Inflammatory macrophage (primary cell): ENCODE measurements around the gene TEN1.
"Not testable (repeated sequence)": the region's sequence is repeated elsewhere in the genome, so short reads cannot be mapped to it uniquely, and the experiment has no call there.

ENCODE experiments used
- DNase-seq, 2 donors: peaks; one replicate each; pipeline ENCODE4 v3.0.0-alpha.2; 2020 to 2022
- total RNA-seq, 18 experiments: gene quantifications; one replicate each; lab custom pipeline; 2026; ENCODE audit warnings: mixed read lengths in 6 of 18, inconsistent platforms in 2 of 18; lab: John Stamatoyannopoulos, UW

TEN1 gene, protein sequence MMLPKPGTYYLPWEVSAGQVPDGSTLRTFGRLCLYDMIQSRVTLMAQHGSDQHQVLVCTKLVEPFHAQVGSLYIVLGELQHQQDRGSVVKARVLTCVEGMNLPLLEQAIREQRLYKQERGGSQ
- total RNA-seq: 0 to 0.25 (median 0.09) reads per million in 18 experiments

- peak; percentile 95 to 96 for DNase-seq
Measured at GRCh38 chr17:75978938-75979704, at the start of gene TEN1, which contains the start of gene ACOX1. TEN1 (plus strand) TSS chr17:75979240; CDS start chr17:75986193, 6,953 bp downstream. ACOX1 (minus strand) TSS chr17:75979166; CDS start chr17:75979073, 93 bp downstream.

DNA sequence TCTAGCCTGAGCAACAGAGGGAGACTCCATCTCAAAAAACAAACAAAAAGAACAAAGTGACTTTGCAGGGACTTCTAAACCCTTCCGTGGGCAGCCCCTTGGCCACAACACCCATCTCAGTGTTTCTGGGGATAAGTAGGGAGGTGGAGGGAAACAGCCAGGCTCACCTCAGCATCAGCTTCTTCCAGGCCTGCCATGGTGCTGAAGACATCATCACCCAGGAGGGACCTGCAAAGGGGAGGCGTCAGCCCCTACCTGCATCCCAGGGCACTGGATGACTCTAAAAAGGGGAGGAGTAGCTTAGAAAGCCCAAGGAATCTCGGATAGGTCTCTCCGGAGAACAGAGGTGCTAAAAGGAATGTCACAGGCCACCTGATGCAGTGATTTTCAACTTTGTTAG, 48.0 kb upstream of the TEN1 start:
- DNase-seq: no peak

DNA sequence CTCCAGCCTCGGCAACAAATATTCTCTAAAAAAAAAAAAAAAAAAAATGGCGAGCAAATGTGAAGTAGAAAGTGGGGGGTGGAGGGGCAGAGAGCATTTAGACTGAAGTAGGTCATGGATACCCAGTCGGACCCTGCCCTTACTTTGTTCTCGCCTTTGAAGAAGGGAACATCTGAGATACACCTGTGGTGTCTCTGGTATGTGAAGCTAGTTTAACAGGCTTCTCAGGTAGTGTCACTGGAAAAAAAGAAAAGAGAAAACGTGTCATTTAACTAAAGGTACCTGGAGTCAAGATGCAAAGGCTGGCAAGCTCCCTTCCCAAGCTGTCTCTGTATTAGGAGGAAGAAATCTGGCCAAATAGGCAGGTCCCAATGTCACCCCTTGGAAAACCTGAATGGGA, 46.2 kb upstream of the TEN1 start:
- no peak for DNase-seq

GRCh38 chr17:75933808-75934207, 45.2 kb upstream of the TEN1 start:
- no peak for DNase-seq

- no peak for DNase-seq
Measured at GRCh38 chr17:75937652-75938051, 41.4 kb upstream of the TEN1 start.

- DNase-seq: peak; percentile 95 to 97
Measured at GRCh38 chr17:75940727-75941441, 38.2 kb upstream of the TEN1 start, which contains the start of gene FBF1. FBF1 (minus strand) TSS chr17:75941042; CDS start chr17:75938149, 2,893 bp downstream.

GRCh38 chr17:75941442-75941819, 37.6 kb upstream of the TEN1 start:
- no peak for DNase-seq

DNA sequence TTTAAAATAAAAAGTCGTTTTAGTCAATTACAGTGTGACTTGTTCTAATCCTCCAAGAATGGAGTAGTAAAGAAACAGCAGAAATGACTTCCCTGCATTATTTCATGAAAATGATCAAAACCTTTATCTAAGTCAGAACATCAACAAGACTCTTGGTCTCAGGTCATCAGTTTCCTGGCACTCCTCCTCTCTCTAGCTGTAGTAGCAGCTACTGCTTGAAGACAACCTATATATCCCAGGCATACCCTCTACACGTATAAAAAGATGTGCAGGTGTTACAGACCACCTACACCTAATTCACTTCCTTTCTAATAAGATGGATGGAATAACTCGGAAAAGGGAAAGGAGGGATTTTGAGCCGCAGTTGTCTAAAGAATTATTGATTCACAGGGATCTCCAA, 36.6 kb upstream of the TEN1 start:
- DNase-seq: no peak

DNA sequence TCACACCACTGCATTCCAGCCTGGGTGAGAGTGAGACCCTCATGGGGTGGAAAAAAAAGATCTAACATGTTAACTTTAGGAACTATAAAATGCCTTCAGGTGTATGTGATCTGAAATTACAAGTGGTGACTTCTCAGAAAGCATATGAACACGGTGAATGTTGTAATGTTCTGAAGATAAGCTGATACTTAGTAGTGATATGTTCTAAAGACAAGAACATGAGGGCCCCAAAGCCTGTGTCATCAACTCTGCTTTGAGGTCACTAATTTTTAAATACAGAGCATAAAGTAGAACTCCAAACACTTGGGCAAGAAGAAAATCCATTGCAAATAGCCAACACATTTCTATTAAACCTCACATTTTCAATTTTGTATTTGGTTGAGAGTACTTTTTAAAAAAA, 35.5 kb upstream of the TEN1 start:
- DNase-seq: no peak

DNA sequence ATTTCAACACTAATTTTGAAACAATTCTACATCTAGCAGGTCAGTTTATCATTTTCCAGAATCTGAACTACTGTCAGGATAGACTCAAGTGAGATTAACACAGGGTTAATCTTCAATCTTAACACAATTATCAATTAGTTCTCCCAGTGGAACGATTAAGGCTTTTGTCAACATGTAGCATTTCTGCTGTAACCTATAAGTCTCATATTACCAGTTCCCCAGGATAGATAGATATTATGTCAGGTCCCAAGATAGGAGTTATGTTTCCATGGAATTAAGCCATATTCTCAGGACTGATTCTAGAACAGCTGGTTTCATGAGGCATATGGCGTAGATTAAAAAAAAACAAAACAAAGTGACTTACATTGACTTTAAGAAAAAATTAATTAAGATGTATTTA, 33.8 kb upstream of the TEN1 start:
- no peak for DNase-seq

DNA sequence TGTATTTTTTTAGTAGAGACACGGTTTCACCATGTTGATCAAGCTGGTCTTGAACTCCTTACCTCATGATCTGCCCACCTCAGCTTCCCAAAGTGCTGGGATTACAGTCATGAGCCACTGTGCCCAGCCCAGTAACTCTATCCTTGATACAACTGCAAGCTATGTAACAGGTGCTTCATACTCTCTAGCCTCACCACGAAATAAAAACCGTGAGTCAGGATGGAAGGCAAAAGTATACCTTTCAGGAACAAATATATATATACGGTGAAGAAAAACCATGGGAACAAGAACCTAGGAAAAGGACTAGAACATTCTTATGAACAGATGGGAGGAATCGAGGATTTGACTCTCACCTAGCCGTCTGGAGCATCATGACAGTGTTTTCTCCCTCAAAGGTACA, 28.6 kb upstream of the TEN1 start:
- no peak for DNase-seq

GRCh38 chr17:75950855-75951554, 28.0 kb upstream of the TEN1 start:
- DNase-seq: no peak

GRCh38 chr17:75959051-75959838, 19.8 kb upstream of the TEN1 start:
- DNase-seq: no peak

DNA sequence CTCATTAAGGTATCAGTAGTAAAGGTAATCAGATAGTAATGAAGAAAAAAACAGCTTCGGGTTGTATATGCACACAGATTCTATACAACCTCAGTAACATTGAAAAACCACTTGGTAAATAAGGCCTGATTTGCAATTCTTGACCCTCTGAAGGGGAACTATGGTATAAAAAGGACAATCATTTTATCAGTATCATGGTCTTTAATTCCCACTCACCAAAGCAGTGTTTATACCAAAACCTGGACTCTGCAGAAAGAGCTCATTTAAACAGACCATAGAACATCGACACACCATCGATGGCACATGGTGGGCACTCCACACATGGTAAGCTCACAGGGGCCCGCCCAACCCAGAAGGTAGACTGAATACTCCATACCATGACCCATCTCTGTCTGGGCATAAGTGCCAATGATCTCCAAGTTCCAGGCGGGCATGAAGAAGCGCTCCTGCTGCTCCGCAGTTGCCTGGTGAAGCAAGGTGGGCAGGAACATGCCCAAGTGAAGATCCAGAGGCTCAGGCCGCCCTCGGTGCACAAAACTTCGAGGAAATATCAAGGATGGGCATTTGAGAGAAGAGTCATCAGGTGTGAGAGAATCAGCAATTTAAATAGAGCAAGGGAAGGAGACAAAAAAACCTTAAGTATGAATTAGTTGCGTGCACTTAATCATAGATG, 19.1 kb upstream of the TEN1 start:
- DNase-seq: no peak

- DNase-seq: no peak
Measured at GRCh38 chr17:75965468-75965867, 13.6 kb upstream of the TEN1 start.

- DNase-seq: not testable (repeated sequence)
Measured at GRCh38 chr17:75969044-75969443, 10.0 kb upstream of the TEN1 start.

GRCh38 chr17:75970011-75970523, 9.0 kb upstream of the TEN1 start:
- peak; percentile 56 to 72 for DNase-seq

DNA sequence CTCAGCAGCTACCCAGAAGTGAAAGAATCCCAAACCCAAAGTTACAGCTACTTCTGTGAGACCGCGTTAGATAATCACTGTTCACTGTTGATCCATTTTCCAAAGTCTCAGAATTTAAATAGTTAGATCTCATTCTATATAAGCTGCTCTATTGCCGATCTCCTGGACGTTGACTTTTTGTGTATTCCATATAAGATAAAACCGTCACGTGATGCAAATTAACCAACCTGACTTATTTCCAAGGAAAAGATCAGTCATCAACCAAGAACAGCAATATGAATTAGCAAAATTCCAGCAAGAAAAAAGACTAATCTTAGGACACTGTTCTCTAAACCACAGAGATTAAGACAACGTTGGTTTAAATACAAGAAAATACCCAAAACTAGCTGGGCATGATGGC, 8.4 kb upstream of the TEN1 start:
- no peak for DNase-seq

DNA sequence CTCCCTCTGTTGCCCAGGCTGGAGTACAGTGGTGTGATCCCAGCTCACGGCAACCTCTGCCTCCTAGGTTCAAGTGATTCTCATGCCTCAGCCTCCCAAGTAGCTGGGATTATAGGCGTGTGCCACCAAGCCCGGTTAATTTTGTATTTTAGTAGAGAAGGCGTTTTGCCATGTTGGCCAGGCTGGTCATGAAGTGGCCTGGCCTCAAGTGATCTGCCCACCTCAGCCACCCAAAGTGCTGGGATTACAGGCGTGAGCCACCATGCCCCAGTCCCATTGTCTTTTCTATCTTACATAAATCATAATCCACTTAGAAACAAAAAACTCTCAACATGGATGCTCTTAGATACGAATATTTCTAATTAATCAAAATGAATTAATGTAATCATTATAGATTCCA, 3.9 kb upstream of the TEN1 start:
- not testable (repeated sequence) for DNase-seq

- no peak for DNase-seq
Measured at GRCh38 chr17:75975757-75976174, 3.3 kb upstream of the TEN1 start.

DNA sequence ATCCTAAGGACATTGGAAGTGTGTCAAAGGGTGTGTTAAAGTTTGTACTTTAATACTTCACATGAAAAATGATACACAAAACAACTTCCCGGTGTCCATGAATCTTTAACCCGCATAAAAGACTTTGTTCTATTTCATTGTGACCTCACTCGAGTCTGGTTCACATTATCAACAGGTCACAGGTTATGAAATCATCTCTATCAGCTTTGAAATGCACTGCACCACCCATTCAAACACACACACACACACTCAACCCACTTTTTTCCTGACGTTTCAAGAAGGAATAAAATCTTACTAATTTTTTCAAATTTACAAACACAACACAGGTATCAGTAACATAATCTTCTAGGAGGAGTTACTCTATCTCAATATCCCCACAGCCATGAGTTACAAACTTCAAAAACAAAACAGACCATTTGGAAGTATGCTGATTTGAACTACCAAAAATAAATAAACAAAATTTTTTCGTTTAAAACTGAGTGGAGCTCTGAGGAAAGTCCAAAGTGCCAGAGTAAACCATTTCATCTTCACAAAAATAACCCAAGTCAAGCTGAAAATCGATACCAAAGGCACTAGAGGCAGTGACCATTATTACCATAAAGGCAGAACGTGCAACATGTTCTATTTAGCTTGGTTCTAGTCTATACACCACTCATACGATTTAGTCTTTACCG, 2.7 kb upstream of the TEN1 start:
- no peak for DNase-seq
